HCT116 (cell line): Measurements from ENCODE around the gene TMEM214. TPM values are rescaled to one million over a fixed set of nuclear protein-coding genes. Genes with fewer than 3 reads are reported as not detected.

ENCODE experiments used
- ATAC-seq: fragments of 200-7000 bp; cut with Tn5 transposase; 2 replicates; pipeline ENCODE4 v1.9.1; 2020; ENCODE audit warnings: mild to moderate bottlenecking, moderate library complexity
- BruUV-seq: library from RNA; stranded (reverse); fragments of 400-500 nt; replicated peaks from 2 replicates; lab custom pipeline; 2021; lab: Mats Ljungman, UMichigan
- CTCF ChIA-PET: fragments of 300-600 bp; sonication (Branson Sonifier 250); formaldehyde crosslinking; loops from one replicate; lab custom pipeline; 2021; ENCODE audit warnings: antibody characterized with exemption; lab: Charles Lee
- POLR2A ChIA-PET: fragments of 300-600, 350-600 bp; sonication (Branson Sonifier 250); formaldehyde crosslinking; loops from one replicate; lab custom pipeline; 2021; ENCODE audit warnings: antibody characterized with exemption; lab: Charles Lee
- RAD21 ChIA-PET, 2 experiments: fragments of 300-600 bp; sonication (Branson Sonifier 250); formaldehyde crosslinking; loops; one replicate each; lab custom pipeline; 2023; ENCODE audit warnings: low total read pairs in 2 of 2; ENCODE audit not compliant: uncharacterized antibody in 2 of 2, unreplicated experiment in 2 of 2, low non-redundant PET in 1 of 2; lab: Charles Lee
- DNase-seq: peaks from one replicate; pipeline ENCODE4 v3.0.0-alpha.2; 2010; ENCODE audit warnings: low read depth, low spot score
- H2AFZ ChIP-seq: fragments of 200-600 bp; shearing (Covaris generic), sonication (generic); 2 replicates; pipeline ENCODE4 v1.6.1; 2017; ENCODE audit warnings: low read depth, mixed run types, mixed read lengths, antibody characterized with exemption, low read length; ENCODE audit not compliant: poor library complexity, severe bottlenecking
- H3K27ac ChIP-seq: 2 replicates; pipeline ENCODE4 v1.5.1; 2012; ENCODE audit warnings: low read depth, low read length
- H3K27me3 ChIP-seq: fragments of 200-600 bp; sonication (generic); 2 replicates; pipeline ENCODE4 v1.6.1; 2016; ENCODE audit warnings: mixed run types, low read length, mixed read lengths; ENCODE audit not compliant: insufficient read depth
- H3K36me3 ChIP-seq, 2 experiments: fragments of 200-500 bp in 1 of 2; fragments of 200-600 bp in 1 of 2; sonication (Bioruptor generic) in 1 of 2; sonication (generic) in 1 of 2; 2 replicates each; pipeline versions ENCODE4 v1.5.1 to v1.6.1; 2014 to 2016; ENCODE audit warnings: low read length in 2 of 2, inconsistent platforms in 1 of 2, mixed read lengths in 1 of 2, mixed run types in 1 of 2; ENCODE audit not compliant: insufficient read depth in 2 of 2, control insufficient read depth in 1 of 2
- H3K4me1 ChIP-seq, 2 experiments: fragments of 200-600 bp in 1 of 2; sonication (generic) in 1 of 2; 2 replicates each; pipeline versions ENCODE4 v1.5.1 to v1.6.1; 2012 to 2017; ENCODE audit warnings: low read length in 2 of 2, inconsistent platforms in 1 of 2, mild to moderate bottlenecking in 1 of 2, mixed read lengths in 1 of 2, mixed run types in 1 of 2, moderate library complexity in 1 of 2; ENCODE audit not compliant: insufficient read depth in 2 of 2, control insufficient read depth in 1 of 2
- H3K4me2 ChIP-seq: fragments of 200-600 bp; sonication (generic); 2 replicates; pipeline ENCODE4 v1.6.1; 2017; ENCODE audit warnings: mixed run types, low read length, mixed read lengths
- H3K4me3 ChIP-seq, 2 experiments: fragments of 200-600 bp in 1 of 2; sonication (generic) in 1 of 2; replicated peaks in 1 of 2; 2 replicates each; pipeline ENCODE4 v1.5.1; 2011 to 2016; ENCODE audit warnings: low read length in 2 of 2, control low read depth in 1 of 2, low read depth in 1 of 2, mild to moderate bottlenecking in 1 of 2, mixed read lengths in 1 of 2, mixed run types in 1 of 2
- H3K79me2 ChIP-seq: fragments of 200-600 bp; sonication (generic); 2 replicates; pipeline ENCODE4 v1.6.1; 2017; ENCODE audit warnings: mild to moderate bottlenecking, mixed run types, low read length, moderate library complexity, mixed read lengths; ENCODE audit not compliant: insufficient read depth
- H3K9ac ChIP-seq: fragments of 200-600 bp; sonication (generic); 2 replicates; pipeline ENCODE4 v1.6.1; 2016; ENCODE audit warnings: low read length, mixed read lengths
- H3K9me2 ChIP-seq: fragments of 200-600 bp; sonication (generic), shearing (Covaris generic); 2 replicates; pipeline ENCODE4 v1.6.1; 2017; ENCODE audit warnings: mixed run types, mild to moderate bottlenecking, moderate library complexity; ENCODE audit not compliant: insufficient read depth
- H3K9me3 ChIP-seq, 2 experiments: fragments of 200-500 bp in 1 of 2; fragments of 200-600 bp in 1 of 2; sonication (Bioruptor generic) in 1 of 2; sonication (generic) in 1 of 2; 2 replicates each; pipeline ENCODE4 v1.6.1; 2014 to 2017; ENCODE audit warnings: low read length in 2 of 2, mixed read lengths in 2 of 2, inconsistent platforms in 1 of 2, low read depth in 1 of 2, mild to moderate bottlenecking in 1 of 2, mixed run types in 1 of 2, moderate library complexity in 1 of 2; ENCODE audit not compliant: control insufficient read depth in 1 of 2, insufficient read depth in 1 of 2
- H4K20me1 ChIP-seq: fragments of 200-600 bp; sonication (generic), shearing (Covaris generic); 2 replicates; pipeline ENCODE4 v1.6.1; 2017; ENCODE audit warnings: mixed run types, mild to moderate bottlenecking, moderate library complexity; ENCODE audit not compliant: insufficient read depth
- EZH2phosphoT487 ChIP-seq: fragments of 200-600 bp; IDR thresholded peaks from 2 replicates; pipeline ENCODE4 v1.6.1; 2018; ENCODE audit warnings: antibody characterized with exemption, borderline replicate concordance
- JUND ChIP-seq: IDR thresholded peaks from 2 replicates; pipeline ENCODE4 v1.6.1; 2012
- POLR2A ChIP-seq: IDR thresholded peaks from 2 replicates; pipeline ENCODE4 v1.7.0; 2011; ENCODE audit warnings: borderline replicate concordance; ENCODE audit not compliant: insufficient read depth, insufficient read length; ENCODE audit errors: extremely low read depth
- POLR2AphosphoS5 ChIP-seq: IDR thresholded peaks from 2 replicates; pipeline ENCODE4 v1.6.1; 2011; ENCODE audit warnings: mild to moderate bottlenecking, low read depth, low read length, moderate library complexity
- SIN3A ChIP-seq: IDR thresholded peaks from 2 replicates; pipeline ENCODE4 v1.6.1; 2012; ENCODE audit warnings: low read depth
- SP1 ChIP-seq: IDR thresholded peaks from 2 replicates; pipeline ENCODE4 v1.6.1; 2012; ENCODE audit warnings: low read depth
- ZFX ChIP-seq: fragments of 450-650 bp; IDR thresholded peaks from 2 replicates; pipeline ENCODE4 v1.6.1; 2017
- intact Hi-C: fragments of 100-400 bp; cut with micrococcal nuclease; formaldehyde crosslinking; loops from 2 replicates; pipeline ENCODE4 v1.10.0; 2022
- total RNA-seq: library from RNA; stranded (reverse); gene quantifications from one replicate; pipeline ENCODE4 v1.2.1, GENCODE V29; 2021; ENCODE audit not compliant: unreplicated experiment
- TF ChIP-seq, protein P1 (sequence below): IDR thresholded peaks from 2 replicates; pipeline ENCODE4 v1.6.1; 2011; ENCODE audit warnings: mild to moderate bottlenecking, low read length, moderate library complexity; ENCODE audit not compliant: insufficient replicate concordance; ENCODE audit errors: extremely low read depth
- TF ChIP-seq, protein P2 (sequence below), 3 experiments: fragments of 200-600 bp in 1 of 3; sonication (generic) in 1 of 3; IDR thresholded peaks in 2 of 3; conservative IDR thresholded peaks in 1 of 3; 2 replicates each; pipeline ENCODE4 v1.5.1; 2012 to 2017; ENCODE audit warnings: low read depth in 2 of 3, low read length in 2 of 3, antibody characterized with exemption in 1 of 3, borderline replicate concordance in 1 of 3, control low read depth in 1 of 3, mild to moderate bottlenecking in 1 of 3, mixed read lengths in 1 of 3, mixed run types in 1 of 3, moderate library complexity in 1 of 3; ENCODE audit not compliant: insufficient read depth in 1 of 3

Gene TMEM214
- total RNA-seq, 1 experiment from 2014 or later = 69.8 TPM

DNA sequence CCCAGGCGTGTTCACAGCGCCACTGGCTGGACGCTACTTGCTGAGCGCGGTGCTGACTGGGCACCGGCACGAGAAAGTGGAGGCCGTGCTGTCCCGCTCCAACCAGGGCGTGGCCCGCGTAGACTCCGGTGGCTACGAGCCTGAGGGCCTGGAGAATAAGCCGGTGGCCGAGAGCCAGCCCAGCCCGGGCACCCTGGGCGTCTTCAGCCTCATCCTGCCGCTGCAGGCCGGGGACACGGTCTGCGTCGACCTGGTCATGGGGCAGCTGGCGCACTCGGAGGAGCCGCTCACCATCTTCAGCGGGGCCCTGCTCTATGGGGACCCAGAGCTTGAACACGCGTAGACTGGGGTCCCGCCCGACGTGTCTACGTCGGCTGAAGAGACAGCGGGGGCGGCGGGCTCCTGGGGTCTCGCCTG lies 52.9 kb downstream of the TMEM214 start (continued):
- TF ChIP-seq, protein P1, sequence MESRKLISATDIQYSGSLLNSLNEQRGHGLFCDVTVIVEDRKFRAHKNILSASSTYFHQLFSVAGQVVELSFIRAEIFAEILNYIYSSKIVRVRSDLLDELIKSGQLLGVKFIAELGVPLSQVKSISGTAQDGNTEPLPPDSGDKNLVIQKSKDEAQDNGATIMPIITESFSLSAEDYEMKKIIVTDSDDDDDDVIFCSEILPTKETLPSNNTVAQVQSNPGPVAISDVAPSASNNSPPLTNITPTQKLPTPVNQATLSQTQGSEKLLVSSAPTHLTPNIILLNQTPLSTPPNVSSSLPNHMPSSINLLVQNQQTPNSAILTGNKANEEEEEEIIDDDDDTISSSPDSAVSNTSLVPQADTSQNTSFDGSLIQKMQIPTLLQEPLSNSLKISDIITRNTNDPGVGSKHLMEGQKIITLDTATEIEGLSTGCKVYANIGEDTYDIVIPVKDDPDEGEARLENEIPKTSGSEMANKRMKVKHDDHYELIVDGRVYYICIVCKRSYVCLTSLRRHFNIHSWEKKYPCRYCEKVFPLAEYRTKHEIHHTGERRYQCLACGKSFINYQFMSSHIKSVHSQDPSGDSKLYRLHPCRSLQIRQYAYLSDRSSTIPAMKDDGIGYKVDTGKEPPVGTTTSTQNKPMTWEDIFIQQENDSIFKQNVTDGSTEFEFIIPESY = no peak
- TF ChIP-seq SP1 = no peak

DNA sequence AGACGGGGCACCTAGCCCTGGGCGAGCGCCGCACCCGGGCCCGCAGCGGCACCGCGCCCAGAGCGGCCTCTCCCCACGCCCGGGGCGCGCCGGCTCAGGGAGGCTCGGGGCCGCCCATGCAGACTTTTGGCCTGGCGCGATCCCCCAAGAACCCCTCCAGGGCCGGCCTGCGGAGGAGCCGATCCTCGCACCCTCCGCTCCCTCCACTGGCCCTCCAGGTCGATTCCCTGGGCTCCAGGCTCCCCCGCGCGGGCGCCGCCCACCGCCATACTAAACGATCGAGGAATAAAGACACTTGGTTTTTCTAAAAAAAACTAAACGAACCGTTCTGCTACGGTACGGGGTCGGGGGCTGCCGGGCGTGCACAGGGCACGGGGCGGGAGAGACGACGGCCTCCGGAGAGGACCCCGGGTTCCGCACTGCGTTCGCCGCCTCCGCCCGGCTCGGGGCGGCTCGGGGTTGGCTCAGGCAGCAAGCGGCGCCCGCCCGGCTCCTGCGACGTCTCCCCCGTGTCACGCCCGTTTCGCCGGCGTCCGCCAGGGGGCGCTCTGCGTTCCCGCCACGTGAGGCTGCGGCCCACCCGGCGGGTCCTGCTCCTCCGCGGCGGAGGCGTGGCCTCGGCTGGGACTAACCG lies 53.4 kb downstream of the TMEM214 start:
- BruUV-seq = no TSS peak
- Histone ChIP-seq H3K79me2 (no peaks in the 10 kb centered on the region), H3K9ac (peak overlapping the region; percentile 79), H3K9me2 (no peaks in the 10 kb centered on the region), H3K9me3 (no peaks in the 10 kb centered on the region), H2AFZ (peak overlapping the region; percentile 54)
- DNase-seq = peak; percentile 77
- peak; percentile 85 for ATAC-seq
- TF ChIP-seq JUND = no peak
- no peak for TF ChIP-seq EZH2phosphoT487
- peak; percentile 81; the same call in 1 of the 2 replicates for TF ChIP-seq ZFX
- peak; percentile 32 for TF ChIP-seq POLR2A
- TF ChIP-seq, protein P2, sequence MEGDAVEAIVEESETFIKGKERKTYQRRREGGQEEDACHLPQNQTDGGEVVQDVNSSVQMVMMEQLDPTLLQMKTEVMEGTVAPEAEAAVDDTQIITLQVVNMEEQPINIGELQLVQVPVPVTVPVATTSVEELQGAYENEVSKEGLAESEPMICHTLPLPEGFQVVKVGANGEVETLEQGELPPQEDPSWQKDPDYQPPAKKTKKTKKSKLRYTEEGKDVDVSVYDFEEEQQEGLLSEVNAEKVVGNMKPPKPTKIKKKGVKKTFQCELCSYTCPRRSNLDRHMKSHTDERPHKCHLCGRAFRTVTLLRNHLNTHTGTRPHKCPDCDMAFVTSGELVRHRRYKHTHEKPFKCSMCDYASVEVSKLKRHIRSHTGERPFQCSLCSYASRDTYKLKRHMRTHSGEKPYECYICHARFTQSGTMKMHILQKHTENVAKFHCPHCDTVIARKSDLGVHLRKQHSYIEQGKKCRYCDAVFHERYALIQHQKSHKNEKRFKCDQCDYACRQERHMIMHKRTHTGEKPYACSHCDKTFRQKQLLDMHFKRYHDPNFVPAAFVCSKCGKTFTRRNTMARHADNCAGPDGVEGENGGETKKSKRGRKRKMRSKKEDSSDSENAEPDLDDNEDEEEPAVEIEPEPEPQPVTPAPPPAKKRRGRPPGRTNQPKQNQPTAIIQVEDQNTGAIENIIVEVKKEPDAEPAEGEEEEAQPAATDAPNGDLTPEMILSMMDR (IDR thresholded peaks at IDR 0.05 in 2 of 3, conservative IDR thresholded peaks at IDR 0.05 in 1 of 3; ENCODE audit: borderline replicate concordance in 1 of 3, insufficient read depth in 1 of 3, low read depth in 2 of 3, low read length in 2 of 3) = peak in 2 of 3 experiments; percentile 53 to 73; a peak in 4 of 6 replicates
- TF ChIP-seq SIN3A = no peak
- peak; percentile 73 for TF ChIP-seq POLR2AphosphoS5
- TF ChIP-seq, all 23 proteins: peak for 4
- peak overlapping the region; percentile 77 for H3K27ac ChIP-seq
- H3K4me3 ChIP-seq = peak overlapping the region; percentile 57 to 61
- ChIA-PET POLR2A (interaction anchor here (1.0 kb wide), 1 partner anchor 36 kb away, joined by 3 read pairs; no protein-coding TSS in a partner anchor), CTCF (interaction anchor here (0.9 to 3.1 kb wide), 9 partner anchors 14 to 193 kb away, joined by 3 to 15 read pairs (median 4); partner anchors contain the start of gene OST4), RAD21 (no interaction called here)
- H3K36me3 ChIP-seq = no peaks in the 10 kb centered on the region
- H4K20me1 ChIP-seq = no peaks in the 10 kb centered on the region
- H3K27me3 ChIP-seq = no peaks in the 10 kb centered on the region
- peak overlapping the region; percentile 98 for H3K4me2 ChIP-seq
- peaks cover 13 to 35% of the 10 kb centered on the region in 2 experiments for H3K4me1 ChIP-seq
- intact Hi-C loops = loop anchor here (2.0 kb wide), 1 partner anchor 239 kb away; no protein-coding TSS in a partner anchor
